HG03460 (cell line): ENCODE data around the gene COL9A1.

Source experiments
- ATAC-seq: cut with Tn5 transposase; IDR thresholded peaks from one replicate; pipeline ENCODE4 v1.9.1; 2021; ENCODE audit not compliant: unreplicated experiment

Gene COL9A1

GRCh38 chr6:70289299-70289698, 13.6 kb downstream of the COL9A1 start:
- ATAC-seq, result no peak

GRCh38 chr6:70286905-70287304, 16.0 kb downstream of the COL9A1 start:
- ATAC-seq, result no peak

GRCh38 chr6:70285201-70285600, 17.7 kb downstream of the COL9A1 start:
- ATAC-seq, result no peak

GRCh38 chr6:70282919-70283461, 19.9 kb downstream of the COL9A1 start:
- no peak for ATAC-seq

- ATAC-seq, result no peak
These were observed 20.5 kb downstream of the COL9A1 start for GRCh38 chr6:70282312-70282918.

DNA sequence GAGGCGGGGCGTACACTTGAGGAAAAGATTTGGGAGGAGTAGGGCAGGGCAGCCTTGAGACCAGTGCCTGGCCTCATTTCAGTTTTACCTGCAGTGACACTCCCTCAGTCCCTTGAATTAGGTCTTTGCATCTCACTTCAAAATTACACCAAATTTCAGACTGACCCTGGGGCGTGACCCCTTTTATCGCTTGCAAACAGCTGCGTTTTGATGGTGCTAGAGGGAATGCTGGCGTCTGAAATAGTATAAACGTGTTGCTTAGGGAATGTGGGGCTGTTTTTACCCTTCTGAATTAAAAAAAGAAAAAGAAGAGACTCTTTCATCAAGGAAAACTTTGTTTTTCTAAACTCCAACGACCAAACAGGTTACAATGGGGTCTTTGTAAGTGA, 21.0 kb downstream of the COL9A1 start:
- no peak for ATAC-seq

DNA sequence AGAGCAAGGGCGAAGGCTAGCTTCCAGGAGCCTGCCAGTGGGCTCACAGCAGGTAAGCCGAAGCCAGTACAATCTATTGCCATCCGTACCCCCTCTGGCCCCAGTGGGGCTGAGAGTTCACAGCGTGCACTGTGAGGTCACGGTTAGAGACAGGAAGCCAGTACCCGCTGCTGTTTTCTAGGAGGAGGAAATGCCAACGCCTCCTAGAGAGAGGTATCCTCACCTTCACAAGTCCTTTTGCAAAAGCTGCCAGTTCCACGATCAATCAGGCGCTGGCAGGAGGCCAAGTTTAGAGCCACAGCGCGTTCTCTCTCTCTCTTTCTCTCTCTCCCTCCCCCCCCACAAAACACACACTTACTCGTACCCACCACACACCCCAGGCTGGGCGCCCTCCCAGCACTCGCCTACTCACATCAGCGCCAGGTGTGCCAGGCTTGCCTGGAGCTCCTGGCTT, 22.5 kb downstream of the COL9A1 start:
- no peak for ATAC-seq

DNA sequence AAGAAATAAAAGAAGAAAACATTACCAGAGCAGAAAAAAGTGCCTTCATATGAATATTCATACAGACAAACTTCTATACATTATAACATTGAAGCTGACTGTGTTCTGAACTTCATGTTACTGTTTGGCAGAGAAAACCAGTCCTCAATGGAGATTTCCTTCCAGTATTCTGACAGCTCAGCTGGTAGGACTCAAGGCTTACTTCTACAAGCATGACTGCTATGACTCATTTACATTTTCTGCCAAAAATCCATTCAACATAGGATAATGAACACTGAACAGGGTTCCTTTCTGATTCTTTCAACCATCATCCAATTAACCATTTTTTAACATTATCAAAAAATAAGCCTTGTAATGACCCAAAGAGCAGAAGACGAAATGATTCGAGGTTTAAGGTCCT, 25.4 kb downstream of the COL9A1 start:
- no peak for ATAC-seq

- ATAC-seq, result no peak
These were observed 28.5 kb downstream of the COL9A1 start for GRCh38 chr6:70274338-70274737.

DNA sequence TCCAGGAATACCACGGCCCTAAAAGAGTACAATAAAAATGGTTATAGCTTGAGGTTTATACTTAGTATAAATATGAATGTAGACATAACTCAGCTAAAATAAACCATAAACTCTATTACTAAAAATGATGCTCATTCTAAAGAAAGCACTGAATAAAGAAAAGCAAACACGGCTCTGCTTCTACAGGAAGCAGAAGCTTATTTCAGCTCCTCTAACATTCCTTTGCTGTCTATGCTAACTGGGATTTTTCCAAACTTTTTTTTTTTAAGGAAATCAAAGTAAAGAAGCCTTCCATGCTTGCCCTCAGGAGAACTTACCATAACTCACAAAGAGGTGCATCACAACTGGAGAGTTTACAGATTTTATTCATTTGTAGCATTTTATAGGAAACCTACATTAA, 30.8 kb downstream of the COL9A1 start:
- no peak for ATAC-seq

DNA sequence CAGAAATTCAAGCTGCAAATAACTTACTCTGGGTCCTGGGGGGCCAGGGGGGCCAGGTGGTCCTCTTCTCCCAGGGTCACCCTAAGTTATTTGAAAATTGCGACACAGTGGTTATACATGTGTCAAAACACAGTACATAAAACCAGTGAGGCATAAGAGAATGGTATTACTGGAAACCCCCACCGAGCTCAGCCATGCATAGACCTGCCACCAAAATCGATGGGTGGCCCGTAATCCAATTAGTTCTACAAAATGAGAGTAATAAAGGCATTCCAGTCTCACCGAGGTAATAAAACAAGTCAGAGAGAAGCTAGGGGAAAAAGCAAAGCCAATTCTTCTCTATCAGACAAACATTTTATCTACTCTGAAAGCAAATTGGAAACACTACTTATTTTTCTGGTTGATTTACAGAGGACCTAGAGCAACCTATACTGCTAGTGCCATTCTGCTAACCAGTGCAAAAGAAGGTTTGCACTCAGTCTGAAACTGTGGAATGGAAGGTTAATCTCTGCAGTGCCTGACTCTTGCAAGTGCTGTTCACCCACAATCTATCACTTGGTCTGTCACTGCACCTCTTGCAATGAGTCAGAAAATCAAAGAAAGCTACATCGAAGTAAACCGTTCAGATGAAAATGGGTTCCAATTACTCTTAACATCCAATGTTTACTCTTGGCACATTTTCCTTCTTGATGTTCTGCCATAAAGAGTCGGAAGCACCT, 32.4 kb downstream of the COL9A1 start:
- ATAC-seq, result no peak

DNA sequence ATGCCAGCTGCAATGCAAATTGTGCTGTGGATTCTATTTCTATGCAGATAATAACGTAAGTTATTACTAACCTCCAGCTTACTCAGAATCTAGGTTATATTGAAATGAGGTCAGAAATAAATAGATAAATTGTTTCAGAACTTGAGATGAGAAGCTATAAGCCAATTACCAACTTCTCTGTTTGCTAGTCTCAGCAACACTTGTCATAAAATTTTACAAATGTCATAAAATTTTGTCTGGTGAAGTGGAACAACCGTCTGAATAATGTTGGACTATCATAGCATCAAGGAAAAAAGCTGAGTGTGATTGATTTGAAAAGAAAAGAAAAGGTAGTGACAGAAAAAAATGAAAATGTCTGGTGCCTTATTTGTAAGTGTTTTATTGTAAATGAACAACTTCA, 36.7 kb downstream of the COL9A1 start:
- ATAC-seq, result no peak

DNA sequence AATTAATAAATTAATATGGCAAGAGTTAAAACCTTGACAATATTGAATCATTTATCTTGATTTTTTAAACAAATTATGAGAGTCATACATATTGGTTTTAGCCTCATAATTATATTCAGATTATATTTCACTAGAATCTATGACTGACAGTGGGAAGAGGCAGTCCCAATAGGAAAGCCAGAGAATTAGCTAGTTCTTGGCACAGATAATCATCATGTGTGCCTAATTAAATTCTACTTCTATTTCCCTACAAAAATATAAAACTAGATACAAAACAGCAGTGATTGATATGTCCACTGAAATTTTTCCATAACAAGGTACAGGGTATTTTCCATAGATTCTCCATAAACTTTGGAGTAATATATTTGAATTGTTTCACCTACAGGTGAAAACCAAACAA, 38.6 kb downstream of the COL9A1 start:
- no peak for ATAC-seq

DNA sequence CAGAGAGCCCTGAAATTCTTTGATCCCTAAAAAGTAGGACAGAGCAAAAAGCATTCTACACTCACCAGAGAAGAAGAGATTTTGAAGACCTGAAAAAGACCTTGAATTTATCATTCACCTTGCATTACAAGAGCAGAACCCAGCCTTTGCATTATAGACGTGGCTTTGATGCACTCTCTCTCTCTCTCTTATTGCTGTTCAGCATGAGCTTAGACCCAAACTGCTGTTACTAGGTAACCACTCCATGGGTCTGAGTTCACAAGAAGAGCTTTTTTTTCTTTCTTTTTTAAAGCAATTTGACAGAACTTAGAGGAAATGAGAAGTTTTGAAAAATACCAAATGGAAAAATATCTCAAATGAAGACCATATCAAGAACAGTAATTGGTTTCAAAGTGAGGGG, 44.4 kb downstream of the COL9A1 start:
- ATAC-seq, result no peak

GRCh38 chr6:70257768-70258273, 45.1 kb downstream of the COL9A1 start:
- ATAC-seq, result no peak

- no peak for ATAC-seq
These were observed 48.1 kb downstream of the COL9A1 start for GRCh38 chr6:70254784-70255183.

DNA sequence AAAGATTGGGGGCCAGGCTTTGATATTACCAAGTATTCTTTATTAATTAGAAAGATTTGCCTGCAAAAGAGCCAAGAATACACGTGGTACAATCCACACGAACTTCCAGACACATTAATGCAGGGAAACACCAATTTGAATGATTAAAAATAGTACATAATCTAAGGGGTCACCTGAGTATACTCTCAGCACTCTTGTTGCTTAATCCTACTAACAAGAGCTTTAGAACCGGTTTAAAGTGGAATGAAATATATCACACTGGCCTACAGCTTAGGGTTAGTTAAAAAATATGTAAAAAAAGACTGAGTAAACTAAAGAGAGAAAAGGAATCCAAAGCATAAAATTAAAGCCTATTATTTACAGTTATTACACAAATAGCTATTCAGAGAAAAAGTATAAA, 49.0 kb downstream of the COL9A1 start:
- ATAC-seq, result no peak

- ATAC-seq, result no peak
These were observed 50.3 kb downstream of the COL9A1 start for GRCh38 chr6:70252604-70253003.

GRCh38 chr6:70246118-70246517, 56.8 kb downstream of the COL9A1 start:
- ATAC-seq, result no peak

GRCh38 chr6:70241991-70242420, 60.9 kb downstream of the COL9A1 start:
- no peak for ATAC-seq

- no peak for ATAC-seq
These were observed 61.9 kb downstream of the COL9A1 start for GRCh38 chr6:70241031-70241430.

DNA sequence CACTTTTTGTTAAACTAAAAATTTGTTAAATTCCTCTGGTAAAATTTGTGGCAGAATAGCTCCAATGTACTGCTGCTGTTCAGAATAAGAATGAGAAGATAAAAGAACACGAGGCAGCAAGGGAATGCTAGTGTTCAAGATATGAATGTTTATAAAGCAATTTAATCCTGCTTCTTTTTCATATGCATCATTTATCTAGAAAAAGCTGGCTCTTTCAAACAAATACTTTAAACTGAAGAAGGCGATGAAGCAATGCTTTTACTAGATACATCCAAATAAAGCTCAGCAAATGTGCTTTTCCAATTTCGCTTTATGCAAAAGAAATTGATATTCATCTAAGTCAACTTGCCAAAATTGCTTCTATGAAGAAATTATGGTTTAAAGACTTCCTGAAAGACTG, 66.5 kb downstream of the COL9A1 start:
- ATAC-seq, result no peak
